ENCODE data around the gene BARHL1.

Gene BARHL1

DNA sequence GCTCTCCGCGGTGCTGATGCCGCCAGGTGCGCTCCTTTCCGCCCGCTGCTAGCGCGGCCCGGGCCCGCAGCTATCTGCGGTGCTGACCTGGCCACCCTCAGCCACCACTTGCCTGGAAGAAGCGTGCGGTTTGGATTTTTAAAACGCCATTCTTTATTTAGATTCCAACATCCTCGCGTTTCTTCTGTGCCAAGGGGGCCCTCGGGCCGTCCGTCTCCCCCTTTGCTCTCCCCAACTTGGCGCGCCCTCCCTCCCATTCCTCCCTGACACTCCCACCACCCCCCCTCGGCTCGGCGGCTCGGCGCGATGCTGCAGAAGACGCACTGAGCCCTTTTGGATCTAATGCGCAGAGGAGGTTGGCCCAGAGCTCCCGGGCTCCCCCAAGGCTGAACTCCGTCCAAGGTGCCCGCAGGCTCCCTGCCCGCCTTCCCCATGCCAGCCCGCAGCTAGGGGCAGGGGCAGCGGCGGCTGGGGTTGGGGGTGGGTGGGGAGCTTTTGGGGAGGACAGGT lies at the start of gene BARHL1:
Gene BARHL1 (plus strand): TSS at position 331 of the 510 bp plus-strand sequence. CDS start 192 bp downstream, outside the sequence.
- intact Hi-C loops (cut with DNase I): no loop called here
- DNase-seq: peak in 2 of 10 donors; percentile 57 to 63

DNA sequence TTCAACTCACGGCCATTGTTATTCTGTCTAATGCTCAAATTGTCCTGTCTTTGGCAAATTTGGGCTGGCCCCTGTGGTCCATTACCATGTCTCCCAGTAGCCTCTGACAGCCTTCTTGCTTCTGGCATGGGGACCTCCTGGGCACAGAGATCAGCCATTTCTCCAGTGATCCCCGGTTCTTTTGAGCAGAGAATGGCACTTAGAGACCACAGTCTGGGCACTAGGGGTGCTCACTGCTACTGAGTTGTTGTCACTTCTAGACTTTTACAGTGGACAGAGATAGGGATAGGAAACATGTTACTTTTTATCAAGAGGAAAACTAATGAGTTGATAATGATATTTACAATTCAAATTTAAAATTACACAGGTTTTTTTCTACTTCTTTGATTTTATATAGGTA lies 47.6 kb upstream of the BARHL1 start:
- peak in 1 of 10 donors; percentile 23 for DNase-seq
- intact Hi-C loops (cut with DNase I): no loop called here

DNA sequence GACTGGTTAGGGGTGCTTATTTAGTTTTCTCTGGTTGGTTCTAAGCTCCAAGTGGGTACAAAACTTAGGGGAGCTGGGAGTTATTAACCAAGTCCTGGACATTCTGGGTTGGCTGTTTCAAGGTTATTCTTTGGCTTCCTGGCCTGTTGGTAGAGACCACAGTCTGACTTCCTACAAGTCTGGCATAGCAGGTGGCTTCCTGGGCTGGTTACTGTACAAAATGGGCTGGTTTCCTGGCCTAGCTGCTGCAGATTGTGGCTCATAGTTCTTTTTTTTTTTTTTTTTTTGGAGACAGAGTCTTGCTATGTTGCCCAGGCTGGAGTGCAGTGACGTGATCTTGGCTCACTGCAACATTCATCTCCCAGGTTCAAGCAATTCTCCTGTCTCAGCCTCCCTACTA lies 46.3 kb upstream of the BARHL1 start:
- DNase-seq: peak in 1 of 10 donors; percentile 10
- intact Hi-C loops (cut with DNase I): no loop called here

DNA sequence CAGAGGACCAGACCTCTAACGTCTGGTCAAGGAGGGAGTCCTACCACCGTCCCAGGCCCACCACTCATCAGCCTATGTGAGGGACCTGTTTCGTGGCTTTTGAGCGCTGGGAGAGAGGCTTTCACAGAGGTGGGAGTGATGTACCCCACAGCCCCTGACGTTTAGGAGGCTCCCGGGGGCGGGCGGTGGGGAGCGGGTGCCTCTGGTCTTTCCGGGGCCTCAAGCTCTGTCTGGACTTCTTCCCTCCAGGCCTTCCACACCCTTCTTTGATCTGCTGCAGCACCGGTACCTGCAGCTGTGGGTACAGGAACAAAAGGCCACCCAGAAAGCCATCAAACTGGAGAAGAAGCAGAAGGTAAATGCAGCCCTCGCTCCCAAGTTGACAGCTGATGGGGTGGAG lies 45.1 kb upstream of the BARHL1 start:
- intact Hi-C loops (cut with DNase I): no loop called here
- peak in 2 of 10 donors; percentile 27 to 47 for DNase-seq

DNA sequence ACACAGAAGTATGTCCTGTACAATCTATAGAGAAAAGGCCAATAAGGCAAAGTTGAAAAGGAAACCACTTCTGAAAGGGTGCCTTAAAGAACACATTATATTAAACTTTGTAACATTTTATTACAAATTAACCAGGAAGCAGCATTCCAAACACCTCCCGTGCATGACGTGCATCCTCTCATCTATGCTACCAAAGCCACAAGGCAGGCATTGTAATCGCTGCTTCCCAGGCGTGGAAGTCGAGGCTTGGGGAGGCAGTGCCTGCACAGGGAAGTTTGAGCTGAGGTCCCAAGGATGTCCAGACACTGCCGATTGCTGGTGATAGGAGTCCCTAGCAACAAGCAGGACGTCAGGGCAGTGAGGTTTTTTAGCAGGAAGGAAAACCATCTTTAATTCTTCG lies 44.3 kb upstream of the BARHL1 start:
- intact Hi-C loops (cut with DNase I): no loop called here
- peak in 1 of 10 donors; percentile 2 for DNase-seq

DNA sequence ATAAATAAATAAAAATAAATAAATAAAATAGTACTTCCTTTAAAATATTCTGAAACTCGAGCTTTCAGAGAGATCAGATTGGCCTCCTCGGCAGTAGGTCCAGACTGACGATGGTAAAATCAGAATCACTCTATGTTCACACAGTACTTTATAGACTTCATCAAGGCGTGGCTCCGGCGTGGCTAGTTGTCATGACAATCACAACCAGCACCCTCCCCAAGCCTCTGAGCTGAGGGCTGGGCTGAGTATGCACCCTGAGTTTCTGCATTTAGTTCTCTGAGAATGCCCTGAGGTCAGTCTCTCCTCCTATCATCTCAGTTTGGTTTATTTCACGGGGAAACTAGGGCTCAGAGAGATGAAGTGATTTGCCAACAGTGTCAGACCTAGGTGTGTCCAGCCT lies 43.3 kb upstream of the BARHL1 start:
- peak in 2 of 10 donors; percentile 11 to 59 for DNase-seq
- intact Hi-C loops (cut with DNase I): no loop called here

DNA sequence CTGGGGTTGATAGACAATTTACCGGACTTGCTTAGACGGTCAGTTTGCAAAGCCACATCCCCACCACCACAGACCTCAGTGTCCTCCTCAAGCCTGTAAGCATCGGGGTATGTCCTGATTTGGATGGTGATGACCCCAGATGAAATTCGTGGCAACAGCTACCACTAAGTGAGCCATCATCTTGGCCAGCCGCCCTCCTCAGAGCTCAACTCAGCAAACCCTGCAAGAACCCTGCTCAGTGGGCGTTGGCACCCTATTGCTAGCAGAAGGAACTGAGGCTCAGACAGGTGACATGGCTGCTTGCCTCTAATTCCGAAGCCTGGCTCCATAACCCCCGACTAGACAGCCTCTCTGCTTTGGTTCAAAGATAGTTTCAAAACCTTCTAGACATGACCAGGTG lies 41.4 kb upstream of the BARHL1 start:
- intact Hi-C loops (cut with DNase I): no loop called here
- DNase-seq: peak in 2 of 10 donors; percentile 41 to 55

DNA sequence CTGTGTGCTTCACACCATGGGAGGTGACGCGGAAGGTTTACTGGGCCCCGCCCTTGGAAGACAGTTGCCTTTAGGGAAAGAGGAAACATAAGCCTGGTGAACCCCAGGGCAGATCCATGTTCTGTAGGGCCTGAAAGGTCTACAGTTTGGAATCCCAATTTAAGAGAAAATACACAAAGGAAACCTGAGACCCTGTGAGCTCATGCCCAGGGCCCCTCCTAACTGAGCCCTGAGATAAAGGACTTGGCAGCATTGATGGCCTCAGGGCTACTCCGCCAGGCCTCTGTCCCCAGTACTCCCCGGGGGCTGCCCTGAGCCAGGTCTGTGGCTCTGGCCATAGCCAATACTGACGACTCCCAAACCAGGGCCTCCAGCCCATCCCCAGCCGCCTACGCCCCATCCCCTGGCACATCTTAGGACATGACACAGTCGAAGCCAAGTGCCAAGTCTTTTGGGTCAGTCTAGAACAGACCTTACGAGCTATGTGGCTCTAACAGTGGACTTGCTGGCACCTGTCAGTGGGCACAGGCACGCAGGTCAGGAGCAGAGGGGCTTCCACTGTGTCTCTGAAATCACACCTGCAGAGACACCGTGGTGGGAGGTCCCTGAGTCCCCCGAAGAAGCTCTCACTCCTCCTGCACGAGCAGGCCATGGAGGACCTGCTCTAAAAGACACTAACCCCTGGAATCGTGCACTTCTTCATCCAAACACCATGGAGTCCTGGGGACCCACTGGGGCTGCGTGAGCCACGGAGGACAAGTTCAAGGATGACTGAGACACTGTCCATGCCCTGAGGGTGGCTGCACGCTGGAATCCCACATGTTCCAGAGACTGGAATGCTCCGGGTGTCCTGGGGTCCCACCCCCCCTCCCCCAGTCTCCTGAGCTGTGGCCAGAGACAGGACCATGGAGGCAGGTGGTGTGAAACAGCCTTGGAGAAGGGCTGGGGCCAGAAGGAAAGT lies 40.3 kb upstream of the BARHL1 start:
- intact Hi-C loops (cut with DNase I): no loop called here
- DNase-seq: peak in 2 of 10 donors; percentile 33 to 68

DNA sequence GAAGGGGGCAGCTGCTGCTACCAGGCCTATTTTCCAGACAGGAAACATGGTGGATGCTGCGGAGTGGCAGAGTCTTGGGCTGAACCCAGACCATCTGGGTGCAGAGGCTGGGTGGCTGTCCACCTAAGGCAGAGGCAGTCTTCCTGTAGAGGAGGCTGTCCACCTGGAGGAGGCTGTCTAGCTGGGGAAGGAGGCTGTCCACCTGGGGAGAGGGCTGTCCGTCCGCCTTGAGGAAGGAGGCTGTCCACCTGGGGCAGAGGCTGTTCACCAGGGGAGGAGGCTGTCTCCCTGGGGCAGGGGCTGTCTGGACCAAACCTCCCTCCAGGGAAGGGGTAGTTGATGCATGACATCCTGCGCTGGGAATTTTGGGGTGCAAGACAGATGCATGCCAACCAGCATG lies 39.2 kb upstream of the BARHL1 start:
- DNase-seq: peak in 2 of 10 donors; percentile 9 to 58
- intact Hi-C loops (cut with DNase I): no loop called here

DNA sequence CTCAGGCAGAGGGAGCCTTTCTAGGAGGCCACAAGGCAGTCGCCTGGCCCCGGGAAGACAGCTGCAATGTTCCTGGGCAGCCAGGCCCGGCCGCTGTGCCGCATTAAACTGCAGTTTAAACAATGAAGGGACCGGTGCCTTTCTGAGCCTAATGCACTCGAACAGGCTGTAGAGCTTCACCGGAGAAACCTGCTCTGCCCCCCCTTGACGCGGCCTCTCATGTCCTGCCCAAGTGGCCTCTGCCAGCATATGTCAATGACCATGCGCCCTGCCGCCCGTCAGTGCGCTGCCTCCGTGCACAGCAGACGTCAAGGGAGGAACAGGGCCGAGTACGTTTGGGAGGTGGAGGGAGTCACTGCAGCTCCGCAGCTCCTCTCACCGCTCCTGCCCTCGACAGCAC lies 38.4 kb upstream of the BARHL1 start:
- peak in 2 of 10 donors; percentile 30 to 80 for DNase-seq
- intact Hi-C loops (cut with DNase I): no loop called here

DNA sequence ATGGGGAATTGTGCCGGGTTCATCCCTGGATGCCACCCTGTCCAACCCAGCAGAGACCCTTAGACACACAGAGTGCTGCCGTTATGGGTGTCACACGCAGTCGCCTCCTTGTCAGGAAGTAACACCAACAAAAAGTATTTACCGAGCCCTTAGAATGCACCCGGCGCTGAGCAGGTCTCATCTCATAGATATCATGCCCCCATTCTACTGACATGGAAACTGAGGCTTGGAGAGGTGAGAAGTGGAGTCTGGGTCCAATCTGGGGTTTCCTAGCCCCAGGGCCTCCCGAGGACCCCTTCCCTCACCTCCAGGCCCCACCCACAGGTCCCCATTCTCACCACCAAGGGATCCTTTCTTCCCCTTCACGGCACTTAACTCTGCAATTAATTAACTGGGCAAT lies 36.8 kb upstream of the BARHL1 start:
- peak in 2 of 10 donors; percentile 8 to 46 for DNase-seq
- intact Hi-C loops (cut with DNase I): no loop called here

DNA sequence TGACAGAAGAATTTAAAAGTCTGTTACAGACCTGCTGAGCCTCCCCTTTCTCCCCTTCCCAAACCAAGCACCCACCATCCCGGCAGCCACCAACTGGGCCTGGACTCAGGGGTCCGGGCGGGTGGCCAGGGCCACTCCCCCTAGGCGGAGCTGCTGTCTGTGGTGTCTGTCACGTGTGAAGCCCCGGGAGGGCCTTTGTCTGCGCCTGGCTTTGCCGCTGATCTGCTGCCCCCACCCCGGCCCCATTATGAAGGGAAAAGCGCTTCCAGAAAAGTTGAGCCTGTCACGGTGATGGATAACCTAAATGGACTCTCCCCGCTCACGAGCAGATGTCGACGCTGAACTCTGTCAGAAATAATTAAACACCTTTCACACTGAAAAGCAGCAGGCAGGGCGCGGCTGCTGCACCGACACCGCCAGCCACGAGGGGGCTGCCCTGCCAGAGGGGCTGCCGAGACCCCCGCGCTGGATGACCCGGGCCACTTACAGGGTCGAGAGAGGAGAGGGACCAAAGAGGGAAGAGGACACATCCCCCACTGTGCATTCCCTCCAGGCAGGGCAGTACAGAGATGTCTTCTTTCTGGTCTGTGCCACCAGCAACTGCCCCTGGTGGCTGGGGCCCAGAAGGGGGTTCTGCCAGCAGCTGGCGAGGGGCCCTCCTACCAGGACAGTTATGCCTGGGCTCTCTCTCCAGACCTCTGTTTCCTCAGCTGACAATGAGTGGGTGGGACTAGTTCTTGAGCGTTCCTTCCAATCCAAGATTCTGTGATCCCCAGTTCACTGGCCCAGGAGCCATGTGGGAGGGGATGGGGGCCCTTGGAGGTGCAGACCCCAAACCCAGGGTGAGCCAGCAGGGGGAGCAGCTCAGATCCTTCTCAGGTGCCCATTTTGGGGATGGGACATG lies 36.0 kb upstream of the BARHL1 start:
- peak in 2 of 10 donors; percentile 55 to 64 for DNase-seq
- intact Hi-C loops (cut with DNase I): no loop called here

DNA sequence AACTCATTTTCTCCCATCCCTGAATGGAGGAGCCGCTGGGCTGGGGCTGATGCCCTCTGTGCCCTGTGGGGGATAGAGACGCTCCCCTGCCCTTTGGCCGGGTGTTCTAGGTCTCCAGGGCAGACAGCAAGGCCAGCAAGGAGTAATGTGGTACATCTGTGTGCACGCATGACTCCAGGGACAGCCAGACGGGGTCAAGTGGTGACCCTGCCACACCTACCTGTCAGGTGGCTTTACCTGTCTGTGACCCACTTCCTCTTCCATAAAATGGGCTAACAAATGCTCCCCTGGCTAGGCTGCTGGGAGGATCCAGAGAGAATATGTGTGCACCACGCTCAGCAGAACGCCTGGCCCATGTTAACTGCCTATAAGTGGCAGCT lies 35.4 kb upstream of the BARHL1 start:
- intact Hi-C loops (cut with DNase I): no loop called here
- no peak for DNase-seq

DNA sequence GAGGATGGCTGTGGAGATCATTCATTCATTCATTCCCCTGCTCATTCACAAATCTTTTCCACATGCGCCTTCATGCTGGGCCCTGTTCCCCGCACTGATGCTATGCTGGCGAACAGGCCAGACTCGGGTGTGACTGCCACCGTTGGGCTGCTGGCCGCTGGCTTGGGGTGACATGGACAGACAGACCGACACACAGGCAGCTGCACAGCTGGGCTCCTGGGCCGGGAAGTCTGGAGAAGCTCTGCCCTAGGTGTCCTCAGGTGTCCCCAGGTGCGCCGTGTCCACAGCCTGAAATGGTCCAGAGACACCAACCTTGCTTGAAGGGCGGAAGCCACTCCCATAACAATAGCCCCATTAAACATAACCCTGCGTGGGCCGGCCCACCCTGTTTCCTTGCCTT lies 35.0 kb upstream of the BARHL1 start:
- DNase-seq: peak in 2 of 10 donors; percentile 37 to 71
- intact Hi-C loops (cut with DNase I): no loop called here

DNA sequence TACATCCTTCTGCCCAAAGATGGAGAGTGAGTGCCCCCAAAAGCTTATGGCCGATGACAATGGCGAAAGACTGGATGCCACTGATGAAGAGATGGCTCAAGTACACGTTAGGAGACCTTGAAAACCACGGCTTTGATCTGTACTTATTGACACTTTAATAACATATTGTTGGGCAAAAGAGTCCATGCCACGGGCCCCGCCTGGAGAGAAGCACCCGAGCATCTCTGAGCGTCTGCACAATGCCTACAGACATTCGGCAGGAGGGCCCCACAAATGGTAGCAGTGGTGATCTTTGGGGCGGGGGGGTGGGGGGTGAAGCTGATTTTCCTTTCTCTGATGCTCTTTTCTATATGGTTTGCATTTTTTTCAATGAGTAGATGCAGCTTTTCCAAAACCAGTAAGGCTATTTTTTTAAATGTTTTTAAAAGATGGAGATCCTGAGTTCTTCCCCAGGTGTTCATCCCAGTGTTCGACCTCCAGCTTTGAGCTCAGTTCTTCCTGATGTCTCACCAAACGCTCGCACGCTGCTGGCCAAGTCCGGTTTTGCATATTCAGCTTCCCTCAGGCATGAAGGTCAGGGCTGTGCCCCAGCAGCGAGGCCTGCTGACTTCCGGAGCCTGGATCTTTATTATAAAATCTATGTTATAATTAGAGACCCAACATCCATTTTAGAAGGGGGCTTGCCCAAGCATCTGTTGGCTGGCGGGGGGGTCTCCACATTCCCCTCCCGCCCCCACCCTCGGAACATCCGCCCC lies 34.3 kb upstream of the BARHL1 start:
- intact Hi-C loops (cut with DNase I): no loop called here
- peak in 2 of 10 donors; percentile 27 to 29 for DNase-seq

DNA sequence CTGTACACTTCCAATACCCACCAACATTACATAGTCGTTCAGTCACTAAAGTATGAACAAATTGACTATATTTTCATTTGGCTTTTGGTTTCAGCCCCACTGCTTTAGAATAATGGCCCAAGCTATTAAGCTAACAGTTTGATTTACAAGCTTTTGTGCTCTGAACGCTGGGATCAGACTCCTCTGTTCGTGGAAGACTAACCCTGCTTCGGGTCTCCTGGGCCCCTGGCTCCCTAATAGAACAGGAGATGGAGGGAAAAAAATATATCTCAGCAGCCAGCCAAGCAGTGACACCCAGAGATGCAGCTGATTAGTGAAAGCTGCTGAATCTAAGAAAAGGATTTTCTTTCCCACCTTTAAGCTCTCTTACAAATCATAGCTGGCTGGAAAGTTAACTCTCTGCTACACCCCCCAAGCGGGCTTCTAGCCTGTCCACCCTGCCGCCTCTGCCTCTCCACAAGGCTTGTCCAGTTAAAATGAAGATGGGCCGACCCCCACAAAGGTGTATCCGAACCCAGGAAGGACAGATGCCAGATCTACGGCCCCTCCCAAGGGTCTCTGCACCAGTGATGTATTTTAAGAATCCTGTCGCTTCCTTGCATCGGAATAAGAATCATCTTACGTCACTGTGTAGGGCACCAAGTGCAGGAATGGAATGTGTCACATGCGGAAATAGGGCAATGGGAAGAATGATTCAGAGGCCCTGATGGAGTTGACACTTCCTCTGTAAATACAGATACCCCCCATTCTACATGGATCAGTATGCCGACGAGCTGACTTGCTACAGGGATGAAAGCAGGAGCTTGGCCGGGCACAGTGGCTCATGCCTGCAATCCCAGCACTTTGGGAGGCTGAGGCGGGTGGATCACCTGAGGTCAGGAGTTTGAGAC lies 33.4 kb upstream of the BARHL1 start:
- intact Hi-C loops (cut with DNase I): no loop called here
- peak in 2 of 10 donors; percentile 12 to 31 for DNase-seq

DNA sequence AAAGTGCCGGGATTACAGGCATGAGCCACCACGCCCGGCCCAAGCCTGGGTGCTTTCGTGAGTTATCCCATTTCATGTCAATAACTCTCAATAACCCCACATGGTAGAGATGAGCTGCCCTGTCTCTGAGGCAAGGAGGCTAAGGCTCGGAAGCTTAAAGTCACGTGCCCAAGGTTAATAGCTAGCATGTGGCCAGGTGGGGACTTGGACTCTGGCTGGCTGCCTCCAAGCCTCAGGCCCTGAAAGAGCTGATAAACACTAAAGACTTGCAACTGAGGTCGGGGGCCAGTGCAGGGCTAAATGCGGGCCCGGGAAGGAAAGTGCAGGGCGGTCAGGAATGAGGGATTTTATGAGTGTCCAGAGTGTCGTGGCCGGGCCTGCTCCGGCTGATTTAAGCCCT lies 30.9 kb upstream of the BARHL1 start:
- intact Hi-C loops (cut with DNase I): no loop called here
- peak in 3 of 10 donors; percentile 23 to 40 (median 25) for DNase-seq

DNA sequence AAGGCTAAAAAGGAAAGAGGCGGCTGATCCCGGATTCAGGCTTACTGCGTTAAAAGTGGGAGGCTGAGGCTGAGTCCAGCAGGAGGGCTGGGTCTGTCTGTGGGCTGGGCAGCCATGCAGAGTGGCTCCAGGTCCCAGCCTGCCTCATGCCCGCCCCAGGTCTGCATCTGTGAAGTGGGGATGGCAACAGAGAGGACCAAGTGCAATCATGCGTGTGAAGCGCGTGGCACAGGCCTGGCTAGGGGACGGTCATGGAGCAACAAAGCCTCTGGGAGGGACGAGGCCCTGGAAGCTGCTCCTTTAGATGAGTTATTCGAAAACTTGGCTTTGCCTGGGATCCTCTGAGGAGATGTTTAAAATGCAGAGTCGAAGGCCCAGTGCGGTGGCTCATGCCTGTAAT lies 30.4 kb upstream of the BARHL1 start:
- intact Hi-C loops (cut with DNase I): no loop called here

DNA sequence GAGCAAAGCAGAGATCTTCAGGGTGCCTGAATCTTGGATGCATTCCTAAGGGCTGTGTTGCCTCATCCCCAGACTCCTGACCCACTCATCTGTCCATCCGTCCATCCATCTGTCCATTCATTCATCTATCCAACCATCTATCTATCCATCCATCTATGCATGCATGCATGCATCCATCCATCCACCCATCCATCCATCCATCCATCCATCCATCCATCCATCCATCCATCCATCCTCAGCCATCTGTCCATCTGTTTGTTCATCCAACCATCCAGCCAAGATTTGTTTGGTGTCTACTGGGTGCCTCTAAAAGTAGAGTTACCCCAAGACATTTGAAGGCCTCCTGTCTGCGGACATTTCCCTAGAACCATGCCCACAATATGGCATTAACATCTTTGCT lies 27.7 kb upstream of the BARHL1 start:
- intact Hi-C loops (cut with DNase I): no loop called here

More for the DNA sequence above, 30.4 kb upstream of the BARHL1 start:
- peak in 3 of 10 donors; percentile 55 to 73 (median 66) for DNase-seq

More for the DNA sequence above, 27.7 kb upstream of the BARHL1 start:
- DNase-seq: peak in 2 of 10 donors; percentile 0 to 3
